ENCODE results near the gene MAX.
"Not testable (repeated sequence)": the region's sequence is repeated elsewhere in the genome, so short reads cannot be mapped to it uniquely, and the experiment has no call there.

MAX gene

DNA sequence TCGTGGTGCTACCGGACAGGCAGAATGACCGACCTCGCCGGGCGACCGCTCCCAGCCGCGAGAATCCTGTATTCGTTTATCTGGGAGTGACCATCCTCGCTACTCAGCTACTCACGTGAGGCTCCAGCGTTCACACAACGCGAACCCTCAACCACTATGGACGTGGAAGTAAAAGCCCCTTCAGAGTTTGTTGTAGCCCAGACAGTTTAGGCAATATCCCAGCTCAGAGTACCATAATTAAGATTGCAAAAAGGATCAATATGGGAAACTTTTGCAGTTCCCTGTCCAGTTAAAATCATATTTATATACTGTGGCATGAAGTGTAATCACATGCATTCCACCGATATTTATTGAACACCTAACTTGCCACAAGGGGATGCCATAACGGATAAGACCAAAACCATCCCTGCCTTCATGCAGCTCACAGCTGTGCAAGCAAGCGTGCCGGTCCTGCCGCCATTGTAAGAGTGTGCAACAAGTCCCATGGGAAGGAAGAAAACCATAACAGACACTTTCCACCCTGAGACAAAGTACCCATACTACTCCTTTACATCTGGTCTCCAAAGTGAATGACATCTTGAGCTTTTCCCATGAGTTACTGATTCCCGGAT is 938 bp upstream of the MAX start:
- no peaks in the 10 kb centered on the region for H3K9me3 ChIP-seq (ENCODE audit: control insufficient read depth in 2 of 2, low read length in 2 of 2)
- no peaks in the 10 kb centered on the region for H3K27me3 ChIP-seq (ENCODE audit: control insufficient read depth in 1 of 2, insufficient read depth in 2 of 2, low read length in 2 of 2)
- no peaks in the 10 kb centered on the region for H3K36me3 ChIP-seq (ENCODE audit: control insufficient read depth in 2 of 2, insufficient read depth in 2 of 2, low read length in 2 of 2)
- H3K4me3 ChIP-seq (ENCODE audit: low read length in 2 of 2) = peak overlapping the region; percentile 66 to 85
- H3K4me1 ChIP-seq (ENCODE audit: control insufficient read depth, insufficient read depth, low read length) = peaks cover 13% of the 10 kb centered on the region
- H3K9ac ChIP-seq (ENCODE audit: low read length in 2 of 2) = peak overlapping the region; percentile 47 to 51
- no peak overlapping the region for H3K27ac ChIP-seq (ENCODE audit: low read length)

DNA sequence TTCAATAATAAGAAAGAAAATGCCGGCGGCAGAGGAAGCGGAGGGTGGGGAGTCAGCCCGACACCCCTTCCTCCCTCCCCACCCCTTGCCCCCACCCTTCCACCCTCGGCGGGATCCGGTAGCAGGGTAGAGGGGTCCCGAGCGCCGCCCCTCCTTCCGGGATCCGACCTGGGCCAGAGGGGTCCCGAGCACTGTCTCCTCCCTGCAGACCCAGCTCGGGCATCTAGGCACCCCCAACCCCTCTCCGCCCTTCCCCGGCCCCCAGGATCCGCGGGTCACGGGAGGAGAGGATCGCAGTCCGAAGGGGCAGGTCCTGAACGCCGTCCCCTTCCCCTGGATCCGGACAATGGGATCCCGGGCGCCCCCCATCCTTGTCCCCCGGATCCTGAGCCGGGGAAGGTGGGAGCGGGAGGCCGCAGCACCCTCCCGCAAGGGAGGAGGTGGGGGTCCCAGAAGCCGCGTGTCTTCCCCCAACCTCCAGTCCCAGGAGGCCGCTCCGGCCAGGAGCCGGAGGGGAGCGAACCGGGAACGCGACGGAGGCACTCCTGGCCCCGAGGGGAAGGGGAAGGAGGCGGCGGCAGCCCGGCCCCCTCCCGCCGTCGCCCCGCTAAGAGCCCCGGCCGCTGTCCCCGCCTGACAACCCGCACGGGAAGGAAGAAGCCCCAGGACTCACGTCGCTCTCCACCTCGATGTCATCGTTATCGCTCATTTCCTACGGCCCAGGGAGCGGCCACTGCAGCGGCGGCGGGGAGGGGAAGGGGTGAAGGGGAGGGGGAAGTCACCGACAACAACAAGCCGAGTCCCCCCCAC is 481 bp downstream of the MAX start:
- H3K27me3 ChIP-seq (ENCODE audit: control insufficient read depth in 1 of 2, insufficient read depth in 2 of 2, low read length in 2 of 2) = no peaks in the 10 kb centered on the region
- peak overlapping the region; percentile 81 to 82 for H3K4me3 ChIP-seq (ENCODE audit: low read length in 2 of 2)
- peaks cover 25% of the 10 kb centered on the region for H3K4me1 ChIP-seq (ENCODE audit: control insufficient read depth, insufficient read depth, low read length)
- H3K9me3 ChIP-seq (ENCODE audit: control insufficient read depth in 2 of 2, low read length in 2 of 2) = no peaks in the 10 kb centered on the region
- peak overlapping the region; percentile 61 for H3K27ac ChIP-seq (ENCODE audit: low read length)
- peak overlapping the region; percentile 77 to 83 for H3K9ac ChIP-seq (ENCODE audit: low read length in 2 of 2)
- H3K36me3 ChIP-seq (ENCODE audit: control insufficient read depth in 2 of 2, insufficient read depth in 2 of 2, low read length in 2 of 2) = no peaks in the 10 kb centered on the region

DNA sequence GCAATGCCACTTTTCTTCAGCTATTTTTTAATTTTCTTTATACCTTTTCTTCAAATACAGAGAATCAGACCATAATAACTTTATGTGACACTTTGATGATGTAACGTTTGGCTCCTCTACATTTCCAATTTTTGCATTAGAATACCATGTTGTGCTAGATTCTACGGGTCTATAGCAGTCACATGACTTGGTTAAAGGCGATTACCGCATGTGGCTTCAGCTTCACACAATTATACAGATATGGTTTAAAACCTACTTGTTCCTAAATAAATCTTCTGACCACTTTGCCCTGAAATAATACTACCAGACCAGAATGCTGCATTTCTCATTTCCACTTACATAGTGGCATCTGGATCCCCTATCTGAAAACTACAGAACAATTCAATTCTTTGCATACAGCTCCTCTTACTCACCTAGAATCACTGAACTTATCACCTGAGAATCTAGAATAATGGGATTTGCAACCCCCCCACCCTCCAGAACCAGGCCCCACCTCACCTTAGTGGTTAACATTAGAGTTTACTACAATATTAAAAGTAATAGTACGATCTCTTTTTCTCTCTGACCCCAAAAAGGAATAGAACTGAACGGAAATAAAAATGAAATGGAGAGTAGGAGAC is 1.3 kb downstream of the MAX start:
- Histone ChIP-seq H3K27me3 (ENCODE audit: control insufficient read depth in 1 of 2, insufficient read depth in 2 of 2, low read length in 2 of 2) (no peaks in the 10 kb centered on the region), H3K4me1 (ENCODE audit: control insufficient read depth, insufficient read depth, low read length) (peaks cover 33% of the 10 kb centered on the region), H3K4me3 (ENCODE audit: low read length in 2 of 2) (peak overlapping the region; percentile 29 to 82), H3K27ac (ENCODE audit: low read length) (no peak overlapping the region), H3K9ac (ENCODE audit: low read length in 2 of 2) (peak overlapping the region; percentile 31 to 35), H3K9me3 (ENCODE audit: control insufficient read depth in 2 of 2, low read length in 2 of 2) (no peaks in the 10 kb centered on the region), H3K36me3 (ENCODE audit: control insufficient read depth in 2 of 2, insufficient read depth in 2 of 2, low read length in 2 of 2) (no peaks in the 10 kb centered on the region)

DNA sequence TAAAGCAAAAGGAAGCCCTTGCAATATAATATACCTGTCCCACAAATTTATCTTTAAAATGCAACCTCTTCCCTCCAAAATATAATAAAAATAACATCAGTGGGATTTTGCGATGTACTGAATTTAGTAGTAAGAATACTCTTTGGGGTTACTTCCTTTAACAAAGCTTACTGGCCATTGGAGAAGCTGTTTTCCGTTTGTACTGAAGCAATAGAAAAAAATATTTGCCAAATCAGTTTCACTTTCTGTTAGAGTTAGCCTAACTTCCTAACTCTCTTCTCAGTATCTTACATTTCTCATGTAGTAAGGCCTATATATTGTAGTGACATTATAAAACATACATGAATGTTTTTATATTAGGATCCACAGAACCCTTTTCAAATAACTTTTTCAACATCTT is 3.7 kb downstream of the MAX start:
- peak overlapping the region in 1 of 2 donors; percentile 44 for H3K4me3 ChIP-seq (ENCODE audit: low read length in 2 of 2)
- H3K9ac ChIP-seq (ENCODE audit: low read length in 2 of 2) = no peak overlapping the region
- H3K36me3 ChIP-seq (ENCODE audit: control insufficient read depth in 2 of 2, insufficient read depth in 2 of 2, low read length in 2 of 2) = peaks cover 4% of the 10 kb centered on the region in 2 donors
- H3K27me3 ChIP-seq (ENCODE audit: control insufficient read depth in 1 of 2, insufficient read depth in 2 of 2, low read length in 2 of 2) = no peaks in the 10 kb centered on the region
- H3K4me1 ChIP-seq (ENCODE audit: control insufficient read depth, insufficient read depth, low read length) = peaks cover 50% of the 10 kb centered on the region
- H3K9me3 ChIP-seq (ENCODE audit: control insufficient read depth in 2 of 2, low read length in 2 of 2) = no peaks in the 10 kb centered on the region
- no peak overlapping the region for H3K27ac ChIP-seq (ENCODE audit: low read length)

DNA sequence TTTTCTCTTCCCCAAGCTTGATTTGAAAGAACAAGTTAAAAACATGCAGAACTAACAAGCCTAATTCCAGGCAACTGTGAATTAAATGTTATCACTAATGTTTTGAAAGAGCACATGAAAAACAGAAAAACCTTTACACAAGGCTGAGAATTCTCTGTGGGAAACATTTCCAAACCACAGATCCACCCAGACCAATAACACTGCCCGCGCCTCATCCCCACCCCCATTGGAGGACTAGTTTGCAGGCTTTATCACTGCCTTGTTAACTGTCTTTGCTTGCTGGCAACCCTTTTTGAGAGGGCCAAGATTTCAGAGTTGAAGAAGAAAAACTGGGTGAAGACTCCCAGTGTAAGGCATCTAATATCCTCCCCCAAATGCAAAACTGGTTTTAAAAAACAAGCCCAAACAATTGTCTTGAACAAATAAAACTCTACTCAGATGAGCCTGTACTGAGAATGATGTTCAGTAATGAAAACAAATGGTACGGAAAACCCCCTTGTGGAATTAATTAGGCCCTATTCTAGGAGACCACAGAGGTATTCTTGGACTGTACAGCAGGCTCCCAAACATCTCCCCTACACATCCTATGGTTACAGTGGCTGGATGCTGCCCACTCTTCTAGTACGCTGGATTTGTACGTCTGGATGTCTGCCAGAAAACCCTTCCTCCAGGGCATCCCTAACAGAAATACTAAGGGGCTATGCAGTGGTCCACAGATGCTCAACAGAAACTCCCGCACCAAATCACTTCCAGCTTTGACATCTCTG is 5.8 kb downstream of the MAX start:
- Histone ChIP-seq H3K4me3 (ENCODE audit: low read length in 2 of 2) (peak overlapping the region; percentile 3 to 24), H3K27me3 (ENCODE audit: control insufficient read depth in 1 of 2, insufficient read depth in 2 of 2, low read length in 2 of 2) (no peaks in the 10 kb centered on the region), H3K9me3 (ENCODE audit: control insufficient read depth in 2 of 2, low read length in 2 of 2) (no peaks in the 10 kb centered on the region), H3K36me3 (ENCODE audit: control insufficient read depth in 2 of 2, insufficient read depth in 2 of 2, low read length in 2 of 2) (peaks cover 13 to 19% of the 10 kb centered on the region in 2 donors), H3K4me1 (ENCODE audit: control insufficient read depth, insufficient read depth, low read length) (peaks cover 42% of the 10 kb centered on the region), H3K27ac (ENCODE audit: low read length) (peak overlapping the region; percentile 63), H3K9ac (ENCODE audit: low read length in 2 of 2) (no peak overlapping the region)

DNA sequence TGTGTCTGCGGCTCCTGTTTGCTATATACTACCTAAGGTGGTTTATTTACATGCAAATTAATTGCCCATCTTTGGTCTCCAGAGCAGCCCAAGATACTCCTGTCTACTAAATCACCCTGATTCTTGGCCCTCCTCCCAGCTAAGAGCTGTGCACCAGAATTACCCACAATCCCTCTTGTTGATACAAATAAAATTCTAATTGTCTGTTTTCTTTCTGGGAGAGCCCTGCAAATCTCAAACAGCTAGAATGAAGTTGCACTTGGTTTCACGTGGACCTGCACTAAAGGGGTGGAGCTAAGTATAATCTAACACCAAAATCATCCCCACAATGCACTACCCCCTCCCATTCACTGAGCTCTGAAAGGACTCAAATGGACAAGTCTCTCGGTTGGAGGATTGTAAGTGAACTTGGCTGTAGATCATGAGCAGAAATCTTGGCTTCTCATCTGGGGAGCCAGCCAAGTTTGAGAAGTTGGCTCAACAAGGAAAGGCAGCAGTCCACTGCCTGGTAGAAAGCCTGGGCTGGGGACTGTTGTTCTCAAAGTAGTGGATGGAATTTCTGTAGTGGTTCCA is 6.6 kb downstream of the MAX start:
- Histone ChIP-seq H3K27me3 (ENCODE audit: control insufficient read depth in 1 of 2, insufficient read depth in 2 of 2, low read length in 2 of 2) (no peaks in the 10 kb centered on the region), H3K4me1 (ENCODE audit: control insufficient read depth, insufficient read depth, low read length) (peaks cover 38% of the 10 kb centered on the region), H3K36me3 (ENCODE audit: control insufficient read depth in 2 of 2, insufficient read depth in 2 of 2, low read length in 2 of 2) (peaks cover 21 to 23% of the 10 kb centered on the region in 2 donors), H3K9me3 (ENCODE audit: control insufficient read depth in 2 of 2, low read length in 2 of 2) (no peaks in the 10 kb centered on the region), H3K4me3 (ENCODE audit: low read length in 2 of 2) (peak overlapping the region; percentile 3 to 24), H3K9ac (ENCODE audit: low read length in 2 of 2) (no peak overlapping the region), H3K27ac (ENCODE audit: low read length) (peak overlapping the region; percentile 63)

DNA sequence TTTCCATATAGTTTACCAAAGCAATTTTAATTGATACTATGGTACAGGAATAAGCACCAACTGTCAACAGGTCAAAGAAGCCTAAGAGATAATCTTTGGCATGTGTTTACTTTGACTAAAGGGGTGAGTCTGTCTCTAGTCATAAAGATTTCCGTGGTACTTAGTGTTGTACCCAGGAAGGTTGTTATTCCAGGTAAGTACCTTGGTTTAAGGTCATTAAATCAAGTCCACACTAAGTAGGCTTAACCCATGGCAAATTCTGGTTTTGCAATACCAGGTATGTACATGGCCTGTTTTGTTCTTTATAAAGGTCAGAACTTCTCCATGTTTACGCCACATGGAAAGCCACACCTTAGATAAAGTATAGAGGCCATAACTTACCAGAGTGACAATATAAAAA is 10.0 kb downstream of the MAX start:
- Histone ChIP-seq H3K27me3 (ENCODE audit: control insufficient read depth in 1 of 2, insufficient read depth in 2 of 2, low read length in 2 of 2) (no peaks in the 10 kb centered on the region), H3K4me1 (ENCODE audit: control insufficient read depth, insufficient read depth, low read length) (peaks cover 30% of the 10 kb centered on the region), H3K4me3 (ENCODE audit: low read length in 2 of 2) (no peak overlapping the region), H3K9me3 (ENCODE audit: control insufficient read depth in 2 of 2, low read length in 2 of 2) (no peaks in the 10 kb centered on the region), H3K9ac (ENCODE audit: low read length in 2 of 2) (no peak overlapping the region), H3K27ac (ENCODE audit: low read length) (no peak overlapping the region), H3K36me3 (ENCODE audit: control insufficient read depth in 2 of 2, insufficient read depth in 2 of 2, low read length in 2 of 2) (peaks cover 34 to 36% of the 10 kb centered on the region in 2 donors)

DNA sequence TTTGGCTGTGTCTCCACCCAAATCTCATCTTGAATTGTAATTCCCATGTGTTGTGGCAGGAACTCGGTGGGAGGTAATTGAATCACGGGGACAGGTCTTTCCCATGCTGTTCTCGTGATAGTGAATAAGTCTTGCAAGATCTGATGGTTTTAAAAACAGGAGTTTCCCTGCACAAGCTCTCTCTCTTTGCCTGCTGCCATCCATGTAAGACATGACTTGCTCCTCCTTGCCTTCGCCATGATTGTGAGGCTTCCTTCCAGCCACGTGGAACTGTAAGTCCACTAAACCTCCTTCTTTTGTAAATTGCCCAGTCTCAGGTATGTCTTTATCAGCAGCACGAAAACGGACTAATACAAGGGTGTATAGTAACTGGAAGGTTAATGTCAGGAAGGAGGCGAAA is 14.5 kb downstream of the MAX start:
- H3K27ac ChIP-seq (ENCODE audit: low read length); H3K9ac ChIP-seq (ENCODE audit: low read length in 2 of 2); H3K9me3 ChIP-seq (ENCODE audit: control insufficient read depth in 2 of 2, low read length in 2 of 2); H3K27me3 ChIP-seq (ENCODE audit: control insufficient read depth in 1 of 2, insufficient read depth in 2 of 2, low read length in 2 of 2); H3K4me3 ChIP-seq (ENCODE audit: low read length in 2 of 2); H3K4me1 ChIP-seq (ENCODE audit: control insufficient read depth, insufficient read depth, low read length): not testable (repeated sequence)
- peaks cover 42 to 44% of the 10 kb centered on the region in 2 donors for H3K36me3 ChIP-seq (ENCODE audit: control insufficient read depth in 2 of 2, insufficient read depth in 2 of 2, low read length in 2 of 2)

DNA sequence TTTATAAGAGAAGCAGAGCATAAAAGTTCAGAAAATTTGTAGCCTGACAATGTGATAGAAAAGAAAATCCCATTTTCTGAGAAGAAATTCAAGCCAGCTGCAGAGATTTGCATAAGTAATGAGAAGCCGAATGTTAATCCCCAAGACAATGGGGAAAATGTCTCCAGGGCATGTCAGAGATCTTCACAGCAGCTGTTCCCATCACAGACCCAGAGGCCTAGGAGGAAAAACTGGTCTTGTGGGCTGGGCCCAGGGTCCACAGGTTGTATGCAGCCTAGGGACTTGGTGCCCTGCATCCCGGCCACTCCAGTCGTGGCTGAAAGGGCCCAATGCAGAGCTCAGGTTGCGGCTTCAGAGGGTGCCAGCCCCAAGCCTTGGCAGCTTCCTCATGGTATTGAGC is 15.6 kb downstream of the MAX start:
- not testable (repeated sequence) for H3K27me3 ChIP-seq (ENCODE audit: control insufficient read depth in 1 of 2, insufficient read depth in 2 of 2, low read length in 2 of 2); H3K4me1 ChIP-seq (ENCODE audit: control insufficient read depth, insufficient read depth, low read length); H3K4me3 ChIP-seq (ENCODE audit: low read length in 2 of 2); H3K9ac ChIP-seq (ENCODE audit: low read length in 2 of 2); H3K27ac ChIP-seq (ENCODE audit: low read length); H3K9me3 ChIP-seq (ENCODE audit: control insufficient read depth in 2 of 2, low read length in 2 of 2)
- peaks cover 34 to 38% of the 10 kb centered on the region in 2 donors for H3K36me3 ChIP-seq (ENCODE audit: control insufficient read depth in 2 of 2, insufficient read depth in 2 of 2, low read length in 2 of 2)
